Liver (tissue), 9 donors: ENCODE measurements around the gene ZNF827. TPM values are rescaled to one million over a fixed set of nuclear protein-coding genes. Genes with fewer than 3 reads are reported as not detected.

Source experiments
- DNase-seq: peaks from one replicate; pipeline ENCODE4 v3.0.0-alpha.2; 2017; ENCODE audit warnings: low spot score
- H3K27ac ChIP-seq, 2 donors: one replicate each; pipeline ENCODE4 v1.7.0; 2013; ENCODE audit warnings: inconsistent platforms in 2 of 2, low read length in 2 of 2, control low read depth in 1 of 2, low read depth in 1 of 2, mild to moderate bottlenecking in 1 of 2
- H3K27me3 ChIP-seq, 4 donors: one replicate each; pipeline versions ENCODE4 v1.6.1 to v1.7.0; 2013; ENCODE audit warnings: low read length in 3 of 4, inconsistent platforms in 1 of 4, mild to moderate bottlenecking in 1 of 4, moderate library complexity in 1 of 4; ENCODE audit not compliant: control insufficient read depth in 4 of 4, insufficient read depth in 4 of 4
- H3K36me3 ChIP-seq, 4 donors: one replicate each; pipeline versions ENCODE4 v1.6.1 to v1.7.0; 2013; ENCODE audit warnings: low read length in 3 of 4, mild to moderate bottlenecking in 3 of 4, low read depth in 1 of 4, moderate library complexity in 1 of 4; ENCODE audit not compliant: control insufficient read depth in 4 of 4, insufficient read depth in 3 of 4
- H3K4me1 ChIP-seq, 4 donors: one replicate each; pipeline versions ENCODE4 v1.6.1 to v1.7.0; 2013; ENCODE audit warnings: low read length in 3 of 4, mild to moderate bottlenecking in 3 of 4, moderate library complexity in 1 of 4; ENCODE audit not compliant: control insufficient read depth in 4 of 4, insufficient read depth in 4 of 4
- H3K4me3 ChIP-seq, 3 donors: one replicate each; pipeline versions ENCODE4 v1.6.1 to v1.7.0; 2013; ENCODE audit warnings: low read length in 3 of 3, control low read depth in 1 of 3, low read depth in 1 of 3, mild to moderate bottlenecking in 1 of 3
- H3K9ac ChIP-seq, 2 donors: one replicate each; pipeline ENCODE4 v1.7.0; 2013; ENCODE audit warnings: low read length in 2 of 2, mild to moderate bottlenecking in 2 of 2, moderate library complexity in 2 of 2, control low read depth in 1 of 2, low read depth in 1 of 2
- H3K9me3 ChIP-seq, 4 donors: one replicate each; pipeline versions ENCODE4 v1.6.1 to v1.7.0; 2013; ENCODE audit warnings: low read length in 3 of 4; ENCODE audit not compliant: control insufficient read depth in 4 of 4
- GABPA ChIP-seq, 2 donors: IDR thresholded peaks in 1 of 2; conservative IDR thresholded peaks in 1 of 2; 2 replicates each; pipeline ENCODE4 v1.6.1; 2016; ENCODE audit warnings: antibody characterized with exemption in 2 of 2, mild to moderate bottlenecking in 1 of 2, moderate library complexity in 1 of 2
- RXRA ChIP-seq, 2 donors: IDR thresholded peaks; 2 replicates each; pipeline ENCODE4 v1.6.1; 2017 to 2018; ENCODE audit warnings: antibody characterized with exemption in 2 of 2, mild to moderate bottlenecking in 1 of 2
- SP1 ChIP-seq: IDR thresholded peaks from 2 replicates; pipeline ENCODE4 v1.6.1; 2018; ENCODE audit warnings: antibody characterized with exemption, mild to moderate bottlenecking
- TAF1 ChIP-seq: conservative IDR thresholded peaks from 2 replicates; pipeline ENCODE4 v1.6.1; 2016; ENCODE audit warnings: antibody characterized with exemption, mild to moderate bottlenecking
- WGBS: extraction: QIAGEN DNeasy Blood & Tissue Kit; methylation state at CpG from one replicate; pipeline ENCODE4 v1.1.7; 2013; 5-methylcytosine and 5-hydroxymethylcytosine counted together
- polyA plus RNA-seq, 2 donors: library from polyadenylated mRNA; stranded (reverse) in 1 of 2; unstranded in 1 of 2; fragments of 200-250 nt in 1 of 2; fragments of >200 nt in 1 of 2; fragmentation: Nextera tagmentation in 1 of 2; extraction: Ambion mirVana in 1 of 2; gene quantifications; one replicate each; pipeline versions ENCODE4 v1.2.1 to v1.2.3, GENCODE V29; 2013 to 2015
- total RNA-seq, 2 donors: library from RNA; depleted of rRNA; stranded (reverse); fragments of >200 nt; gene quantifications; one replicate each; pipeline ENCODE4 v1.2.3, GENCODE V29; 2014
- TF ChIP-seq, protein P1 (sequence below): IDR thresholded peaks from 2 replicates; pipeline ENCODE4 v1.6.1; 2016; ENCODE audit warnings: antibody characterized with exemption
- TF ChIP-seq, protein P2 (sequence below): fragments of 150-350 bp; IDR thresholded peaks from 2 replicates; pipeline ENCODE4 v1.5.1; 2017; ENCODE audit warnings: improper control_type of control experiment, low read depth, low read length; ENCODE audit not compliant: missing input control
- TF ChIP-seq, protein P3 (sequence below): IDR thresholded peaks from 2 replicates; pipeline ENCODE4 v1.6.1; 2016; ENCODE audit warnings: antibody characterized with exemption
- TF ChIP-seq, protein P4 (sequence below): IDR thresholded peaks from 2 replicates; pipeline ENCODE4 v1.6.1; 2016; ENCODE audit warnings: antibody characterized with exemption, mild to moderate bottlenecking
- donor health status: healthy.
- donor health status: healthy.
- donor health status: healthy.
- donor health status: healthy.
- donor health status: healthy.

Gene ZNF827
- total and polyA plus RNA-seq, 4 donors: 0.46 to 2.9 (median 1.2) TPM

DNA sequence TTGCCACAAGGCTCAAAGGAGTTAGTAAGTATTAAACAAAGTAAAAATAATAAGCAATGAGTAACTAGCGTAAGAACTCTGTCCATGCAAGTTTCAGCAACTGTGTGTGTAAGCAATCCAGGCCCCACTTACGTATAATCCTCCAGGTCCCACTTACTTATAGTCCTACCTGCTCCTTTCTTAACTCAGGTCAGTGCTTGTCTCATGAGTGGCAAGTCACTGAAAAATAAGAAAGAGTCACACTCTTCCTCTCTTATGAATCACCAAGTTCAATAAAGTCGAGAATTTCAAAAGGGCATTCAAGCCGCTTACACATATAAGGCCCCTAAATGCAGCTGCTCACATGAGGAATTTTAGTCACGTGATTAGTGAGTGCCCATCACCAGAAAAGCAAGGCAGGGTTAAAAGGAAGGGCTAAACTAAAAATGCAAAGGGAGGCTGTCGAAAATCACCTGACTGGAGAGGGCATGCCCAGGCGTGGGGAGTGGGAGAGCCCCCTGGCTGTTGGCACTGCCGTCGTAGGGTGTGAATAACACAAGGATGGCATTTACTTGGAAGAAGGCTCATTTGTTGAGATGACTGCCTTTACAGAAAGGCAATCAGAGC lies 58.2 kb downstream of the ZNF827 start:
- H3K4me1 ChIP-seq: peaks cover 0 to 14% (median 6%) of the 10 kb centered on the region in 4 donors
- H3K9ac ChIP-seq: no peak overlapping the region
- DNase-seq: no peak
- TF ChIP-seq, protein P1, sequence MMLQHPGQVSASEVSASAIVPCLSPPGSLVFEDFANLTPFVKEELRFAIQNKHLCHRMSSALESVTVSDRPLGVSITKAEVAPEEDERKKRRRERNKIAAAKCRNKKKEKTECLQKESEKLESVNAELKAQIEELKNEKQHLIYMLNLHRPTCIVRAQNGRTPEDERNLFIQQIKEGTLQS: no peak
- TF ChIP-seq RXRA (IDR thresholded peaks at IDR 0.05) (no peak), TAF1 (no peak), GABPA (IDR thresholded peaks at IDR 0.05 in 1 of 2, conservative IDR thresholded peaks at IDR 0.05 in 1 of 2) (no peak), SP1 (no peak)
- TF ChIP-seq, protein P2, sequence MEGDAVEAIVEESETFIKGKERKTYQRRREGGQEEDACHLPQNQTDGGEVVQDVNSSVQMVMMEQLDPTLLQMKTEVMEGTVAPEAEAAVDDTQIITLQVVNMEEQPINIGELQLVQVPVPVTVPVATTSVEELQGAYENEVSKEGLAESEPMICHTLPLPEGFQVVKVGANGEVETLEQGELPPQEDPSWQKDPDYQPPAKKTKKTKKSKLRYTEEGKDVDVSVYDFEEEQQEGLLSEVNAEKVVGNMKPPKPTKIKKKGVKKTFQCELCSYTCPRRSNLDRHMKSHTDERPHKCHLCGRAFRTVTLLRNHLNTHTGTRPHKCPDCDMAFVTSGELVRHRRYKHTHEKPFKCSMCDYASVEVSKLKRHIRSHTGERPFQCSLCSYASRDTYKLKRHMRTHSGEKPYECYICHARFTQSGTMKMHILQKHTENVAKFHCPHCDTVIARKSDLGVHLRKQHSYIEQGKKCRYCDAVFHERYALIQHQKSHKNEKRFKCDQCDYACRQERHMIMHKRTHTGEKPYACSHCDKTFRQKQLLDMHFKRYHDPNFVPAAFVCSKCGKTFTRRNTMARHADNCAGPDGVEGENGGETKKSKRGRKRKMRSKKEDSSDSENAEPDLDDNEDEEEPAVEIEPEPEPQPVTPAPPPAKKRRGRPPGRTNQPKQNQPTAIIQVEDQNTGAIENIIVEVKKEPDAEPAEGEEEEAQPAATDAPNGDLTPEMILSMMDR: no peak
- TF ChIP-seq, protein P3, sequence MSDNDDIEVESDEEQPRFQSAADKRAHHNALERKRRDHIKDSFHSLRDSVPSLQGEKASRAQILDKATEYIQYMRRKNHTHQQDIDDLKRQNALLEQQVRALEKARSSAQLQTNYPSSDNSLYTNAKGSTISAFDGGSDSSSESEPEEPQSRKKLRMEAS: no peak
- TF ChIP-seq, protein P4, sequence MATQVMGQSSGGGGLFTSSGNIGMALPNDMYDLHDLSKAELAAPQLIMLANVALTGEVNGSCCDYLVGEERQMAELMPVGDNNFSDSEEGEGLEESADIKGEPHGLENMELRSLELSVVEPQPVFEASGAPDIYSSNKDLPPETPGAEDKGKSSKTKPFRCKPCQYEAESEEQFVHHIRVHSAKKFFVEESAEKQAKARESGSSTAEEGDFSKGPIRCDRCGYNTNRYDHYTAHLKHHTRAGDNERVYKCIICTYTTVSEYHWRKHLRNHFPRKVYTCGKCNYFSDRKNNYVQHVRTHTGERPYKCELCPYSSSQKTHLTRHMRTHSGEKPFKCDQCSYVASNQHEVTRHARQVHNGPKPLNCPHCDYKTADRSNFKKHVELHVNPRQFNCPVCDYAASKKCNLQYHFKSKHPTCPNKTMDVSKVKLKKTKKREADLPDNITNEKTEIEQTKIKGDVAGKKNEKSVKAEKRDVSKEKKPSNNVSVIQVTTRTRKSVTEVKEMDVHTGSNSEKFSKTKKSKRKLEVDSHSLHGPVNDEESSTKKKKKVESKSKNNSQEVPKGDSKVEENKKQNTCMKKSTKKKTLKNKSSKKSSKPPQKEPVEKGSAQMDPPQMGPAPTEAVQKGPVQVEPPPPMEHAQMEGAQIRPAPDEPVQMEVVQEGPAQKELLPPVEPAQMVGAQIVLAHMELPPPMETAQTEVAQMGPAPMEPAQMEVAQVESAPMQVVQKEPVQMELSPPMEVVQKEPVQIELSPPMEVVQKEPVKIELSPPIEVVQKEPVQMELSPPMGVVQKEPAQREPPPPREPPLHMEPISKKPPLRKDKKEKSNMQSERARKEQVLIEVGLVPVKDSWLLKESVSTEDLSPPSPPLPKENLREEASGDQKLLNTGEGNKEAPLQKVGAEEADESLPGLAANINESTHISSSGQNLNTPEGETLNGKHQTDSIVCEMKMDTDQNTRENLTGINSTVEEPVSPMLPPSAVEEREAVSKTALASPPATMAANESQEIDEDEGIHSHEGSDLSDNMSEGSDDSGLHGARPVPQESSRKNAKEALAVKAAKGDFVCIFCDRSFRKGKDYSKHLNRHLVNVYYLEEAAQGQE: no peak
- WGBS: 96% methylated on average over 9 of the region's 9 CpGs
- no peaks in the 10 kb centered on the region for H3K27me3 ChIP-seq
- no peaks in the 10 kb centered on the region for H3K9me3 ChIP-seq
- H3K27ac ChIP-seq: no peak overlapping the region
- H3K36me3 ChIP-seq: no peaks in the 10 kb centered on the region
- no peak overlapping the region for H3K4me3 ChIP-seq

DNA sequence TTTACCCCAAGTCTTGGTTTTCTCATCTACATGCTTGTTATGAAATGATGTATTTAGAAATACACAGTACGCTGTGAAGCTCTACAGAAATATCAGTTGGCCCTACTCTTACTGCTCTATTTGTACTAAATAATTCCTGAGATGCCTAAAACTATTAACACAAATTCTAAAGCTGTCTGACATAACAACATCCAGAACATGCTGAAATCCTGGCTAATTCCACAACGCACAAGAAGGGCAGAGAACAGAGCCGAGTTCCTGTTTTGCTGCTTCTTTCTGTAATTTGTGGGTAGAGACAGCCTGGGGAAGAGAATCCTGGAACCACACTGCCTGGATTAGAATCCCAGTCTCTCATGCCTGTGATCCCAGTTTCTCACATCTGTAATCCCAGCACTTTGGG lies 59.0 kb downstream of the ZNF827 start:
- Histone ChIP-seq H3K9ac (no peak overlapping the region), H3K9me3 (no peaks in the 10 kb centered on the region), H3K27me3 (no peaks in the 10 kb centered on the region), H3K4me3 (no peak overlapping the region), H3K27ac (no peak overlapping the region), H3K36me3 (no peaks in the 10 kb centered on the region), H3K4me1 (peaks cover 0 to 14% (median 6%) of the 10 kb centered on the region in 4 donors)
- 64% methylated on average over 3 of the region's 3 CpGs for WGBS
- no peak for DNase-seq
- TF ChIP-seq, protein P4: no peak
- TF ChIP-seq SP1: peak; percentile 22
